ENCODE measurements around the gene SYK.

SYK gene

DNA sequence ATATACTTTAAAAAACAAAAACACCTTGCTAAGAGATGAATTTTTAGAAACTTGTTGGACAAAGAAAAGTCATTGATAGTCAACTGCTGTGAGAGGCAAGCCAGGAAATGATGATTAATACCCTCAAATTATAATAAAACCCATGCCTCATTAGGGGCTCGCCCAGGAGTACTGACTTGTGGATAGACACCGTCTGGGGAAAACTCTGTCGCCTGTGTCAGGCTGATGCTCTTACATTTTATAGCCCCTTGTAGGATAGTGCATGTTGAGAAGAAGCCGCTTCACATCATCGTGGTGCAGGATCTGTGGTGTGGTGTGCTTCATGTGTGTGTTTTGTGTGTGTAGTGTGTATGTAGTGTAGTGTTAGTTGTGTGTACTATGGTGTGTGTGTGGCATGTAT, 39.1 kb downstream of the SYK start:
- TF ChIP-seq, protein P1, sequence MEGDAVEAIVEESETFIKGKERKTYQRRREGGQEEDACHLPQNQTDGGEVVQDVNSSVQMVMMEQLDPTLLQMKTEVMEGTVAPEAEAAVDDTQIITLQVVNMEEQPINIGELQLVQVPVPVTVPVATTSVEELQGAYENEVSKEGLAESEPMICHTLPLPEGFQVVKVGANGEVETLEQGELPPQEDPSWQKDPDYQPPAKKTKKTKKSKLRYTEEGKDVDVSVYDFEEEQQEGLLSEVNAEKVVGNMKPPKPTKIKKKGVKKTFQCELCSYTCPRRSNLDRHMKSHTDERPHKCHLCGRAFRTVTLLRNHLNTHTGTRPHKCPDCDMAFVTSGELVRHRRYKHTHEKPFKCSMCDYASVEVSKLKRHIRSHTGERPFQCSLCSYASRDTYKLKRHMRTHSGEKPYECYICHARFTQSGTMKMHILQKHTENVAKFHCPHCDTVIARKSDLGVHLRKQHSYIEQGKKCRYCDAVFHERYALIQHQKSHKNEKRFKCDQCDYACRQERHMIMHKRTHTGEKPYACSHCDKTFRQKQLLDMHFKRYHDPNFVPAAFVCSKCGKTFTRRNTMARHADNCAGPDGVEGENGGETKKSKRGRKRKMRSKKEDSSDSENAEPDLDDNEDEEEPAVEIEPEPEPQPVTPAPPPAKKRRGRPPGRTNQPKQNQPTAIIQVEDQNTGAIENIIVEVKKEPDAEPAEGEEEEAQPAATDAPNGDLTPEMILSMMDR (IDR thresholded peaks at IDR 0.05; ENCODE audit: low read depth, low read length): no peak
- H3K4me3 ChIP-seq (ENCODE audit: low read depth, low read length): no peak overlapping the region
- no peak for DNase-seq (ENCODE audit: low read depth)

DNA sequence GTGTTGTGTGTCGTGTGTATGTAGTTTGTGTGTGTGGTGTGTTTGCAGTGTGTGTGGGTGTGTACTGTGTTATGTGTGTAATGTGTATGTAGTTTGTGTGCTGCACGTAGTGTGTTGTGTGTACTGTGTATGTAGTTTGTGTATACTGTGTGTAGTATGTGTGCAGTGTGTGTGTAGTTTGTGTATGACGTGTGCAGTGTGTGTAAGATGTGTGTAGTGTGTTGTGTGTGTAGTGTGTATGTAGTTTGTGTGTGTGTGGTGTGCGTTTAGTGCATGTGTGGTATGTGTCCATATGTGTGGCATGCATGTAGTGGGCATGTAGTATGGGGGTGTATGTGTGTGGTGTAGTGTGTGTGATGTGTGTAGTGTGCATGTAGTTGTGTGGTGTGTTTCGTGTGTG, 39.6 kb downstream of the SYK start:
- TF ChIP-seq MYC (IDR thresholded peaks at IDR 0.05; ENCODE audit: low read depth, low read length) (no peak), POLR2A (IDR thresholded peaks at IDR 0.05; ENCODE audit: extremely low read depth, insufficient read length) (no peak)
- TF ChIP-seq, protein P2, sequence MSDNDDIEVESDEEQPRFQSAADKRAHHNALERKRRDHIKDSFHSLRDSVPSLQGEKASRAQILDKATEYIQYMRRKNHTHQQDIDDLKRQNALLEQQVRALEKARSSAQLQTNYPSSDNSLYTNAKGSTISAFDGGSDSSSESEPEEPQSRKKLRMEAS (IDR thresholded peaks at IDR 0.05; ENCODE audit: low read depth, low read length): no peak
- TF ChIP-seq, protein P1 (IDR thresholded peaks at IDR 0.05; ENCODE audit: low read depth, low read length): no peak
- DNase-seq (ENCODE audit: low read depth): no peak
- no peak overlapping the region for H3K4me3 ChIP-seq (ENCODE audit: low read depth, low read length)

DNA sequence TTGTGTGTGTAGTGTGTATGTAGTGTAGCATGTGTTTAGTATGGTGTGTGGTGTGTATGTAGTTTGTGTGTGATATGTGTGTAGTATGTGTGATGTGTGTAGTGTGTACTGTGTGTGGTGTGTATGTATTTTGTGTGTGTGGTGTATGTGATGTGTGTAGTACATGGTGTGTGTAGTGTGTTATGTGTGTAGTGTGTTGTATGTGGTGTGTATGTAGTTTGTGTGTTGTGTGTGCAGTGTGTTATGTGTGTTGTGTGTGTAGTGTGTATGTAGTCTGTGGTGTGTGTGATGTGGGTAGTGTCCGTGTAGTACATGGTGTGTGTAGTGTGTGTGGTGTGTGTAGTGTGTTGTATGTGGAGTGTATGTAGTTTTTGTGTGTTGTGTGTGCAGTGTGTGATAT, 40.0 kb downstream of the SYK start:
- H3K4me3 ChIP-seq (ENCODE audit: low read depth, low read length): no peak overlapping the region
- no peak for DNase-seq (ENCODE audit: low read depth)
- TF ChIP-seq MYC (IDR thresholded peaks at IDR 0.05; ENCODE audit: low read depth, low read length) (no peak), POLR2A (IDR thresholded peaks at IDR 0.05; ENCODE audit: extremely low read depth, insufficient read length) (no peak)
- TF ChIP-seq, protein P2 (IDR thresholded peaks at IDR 0.05; ENCODE audit: low read depth, low read length): no peak
- TF ChIP-seq, protein P1 (IDR thresholded peaks at IDR 0.05; ENCODE audit: low read depth, low read length): no peak

DNA sequence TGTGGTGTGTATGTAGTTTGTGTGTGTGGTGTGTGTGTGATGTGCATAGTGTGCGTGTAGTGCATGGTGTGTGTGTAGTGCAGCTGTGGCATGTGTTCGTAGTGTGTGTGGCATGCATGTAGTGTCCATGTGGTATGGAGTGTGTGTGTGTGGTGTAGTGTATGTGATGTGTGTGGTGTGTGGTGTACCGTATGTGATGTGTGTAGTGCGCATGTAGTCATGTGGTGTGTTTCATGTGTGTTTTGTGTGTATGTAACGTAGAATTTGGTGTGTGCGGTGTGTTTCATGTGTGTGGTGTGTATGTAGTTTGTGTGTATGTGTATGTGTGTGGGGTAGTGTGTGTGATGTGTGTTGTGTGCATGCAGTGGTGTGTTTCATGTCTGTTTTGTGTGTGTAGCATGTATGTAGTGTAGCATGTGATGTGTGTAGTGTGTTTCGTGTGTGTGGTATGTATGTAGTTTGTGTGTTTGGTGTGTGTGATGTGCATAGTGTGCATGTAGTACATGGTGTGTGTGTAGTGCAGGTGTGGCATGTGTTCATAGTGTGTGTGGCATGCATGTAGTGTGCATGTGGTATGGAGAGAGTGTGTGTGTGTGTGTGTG, 40.7 kb downstream of the SYK start:
- DNase-seq (ENCODE audit: low read depth): no peak
- TF ChIP-seq, protein P2 (IDR thresholded peaks at IDR 0.05; ENCODE audit: low read depth, low read length): no peak
- TF ChIP-seq, protein P1 (IDR thresholded peaks at IDR 0.05; ENCODE audit: low read depth, low read length): no peak
- no peak for TF ChIP-seq POLR2A (IDR thresholded peaks at IDR 0.05; ENCODE audit: extremely low read depth, insufficient read length)
- no peak for TF ChIP-seq MYC (IDR thresholded peaks at IDR 0.05; ENCODE audit: low read depth, low read length)
- no peak overlapping the region for H3K4me3 ChIP-seq (ENCODE audit: low read depth, low read length)

DNA sequence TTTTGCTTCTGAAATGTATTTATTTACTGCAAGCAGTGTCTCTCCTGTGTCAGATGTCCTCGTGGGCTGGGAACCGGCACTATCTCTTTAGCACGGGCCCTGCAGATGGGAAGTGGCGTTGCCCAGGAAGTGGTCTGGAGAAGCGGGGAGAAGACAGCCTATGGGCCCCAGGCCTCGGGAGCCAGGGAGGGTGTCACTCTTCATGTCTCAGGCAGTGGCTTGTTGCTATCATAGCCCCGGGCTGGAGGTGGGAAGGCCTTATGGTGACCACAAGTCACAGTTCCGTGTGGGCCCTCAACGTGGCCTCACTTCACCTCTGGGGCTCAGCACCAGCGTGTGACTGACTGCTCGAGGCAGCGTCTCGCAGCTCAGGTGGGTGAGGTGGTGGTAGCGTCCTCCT, 41.4 kb downstream of the SYK start:
- TF ChIP-seq, protein P1 (IDR thresholded peaks at IDR 0.05; ENCODE audit: low read depth, low read length): no peak
- TF ChIP-seq MYC (IDR thresholded peaks at IDR 0.05; ENCODE audit: low read depth, low read length) (no peak; the same call in 1 of the 2 replicates), POLR2A (IDR thresholded peaks at IDR 0.05; ENCODE audit: extremely low read depth, insufficient read length) (no peak)
- TF ChIP-seq, protein P2 (IDR thresholded peaks at IDR 0.05; ENCODE audit: low read depth, low read length): peak; percentile 52; the same call in 1 of the 2 replicates
- peak; percentile 86 for DNase-seq (ENCODE audit: low read depth)
- H3K4me3 ChIP-seq (ENCODE audit: low read depth, low read length): no peak overlapping the region

DNA sequence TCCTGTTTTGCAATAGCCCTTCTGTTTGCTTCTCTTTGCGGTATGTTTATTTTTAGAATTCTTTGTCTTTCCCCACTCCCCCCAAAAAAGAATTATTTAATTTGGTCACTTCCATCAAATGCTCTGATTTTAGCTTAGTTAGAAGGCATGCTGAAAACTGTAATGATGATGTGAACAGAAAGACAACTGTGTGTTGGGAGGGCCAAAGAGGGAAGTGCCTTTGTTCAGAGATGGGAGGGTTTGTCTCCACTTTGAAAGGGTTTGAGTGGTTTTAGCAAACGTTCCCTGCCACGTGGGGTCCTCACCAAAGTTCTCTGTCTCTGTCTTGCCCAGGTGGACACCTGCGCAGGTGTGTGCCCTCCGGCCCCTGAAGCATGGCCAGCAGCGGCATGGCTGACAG, 41.9 kb downstream of the SYK start:
- no peak overlapping the region for H3K4me3 ChIP-seq (ENCODE audit: low read depth, low read length)
- peak; percentile 55 for DNase-seq (ENCODE audit: low read depth)
- TF ChIP-seq, protein P2 (IDR thresholded peaks at IDR 0.05; ENCODE audit: low read depth, low read length): 0 out of 2 replicates have a peak, but pooled peaks have one; percentile 22
- TF ChIP-seq MYC (IDR thresholded peaks at IDR 0.05; ENCODE audit: low read depth, low read length): no peak

Measured in NB4 (cell line).